HG03558 (cell line): ENCODE results near the gene CXCL14.
"Not testable (repeated sequence)": the region's sequence is repeated elsewhere in the genome, so short reads cannot be mapped to it uniquely, and the experiment has no call there.

Experiments
- ATAC-seq: cut with Tn5 transposase; IDR thresholded peaks from one replicate; pipeline ENCODE4 v1.9.1; 2021; ENCODE audit warnings: moderate number of reproducible peaks; ENCODE audit not compliant: unreplicated experiment; ENCODE audit errors: extremely low read depth

CXCL14 gene

DNA sequence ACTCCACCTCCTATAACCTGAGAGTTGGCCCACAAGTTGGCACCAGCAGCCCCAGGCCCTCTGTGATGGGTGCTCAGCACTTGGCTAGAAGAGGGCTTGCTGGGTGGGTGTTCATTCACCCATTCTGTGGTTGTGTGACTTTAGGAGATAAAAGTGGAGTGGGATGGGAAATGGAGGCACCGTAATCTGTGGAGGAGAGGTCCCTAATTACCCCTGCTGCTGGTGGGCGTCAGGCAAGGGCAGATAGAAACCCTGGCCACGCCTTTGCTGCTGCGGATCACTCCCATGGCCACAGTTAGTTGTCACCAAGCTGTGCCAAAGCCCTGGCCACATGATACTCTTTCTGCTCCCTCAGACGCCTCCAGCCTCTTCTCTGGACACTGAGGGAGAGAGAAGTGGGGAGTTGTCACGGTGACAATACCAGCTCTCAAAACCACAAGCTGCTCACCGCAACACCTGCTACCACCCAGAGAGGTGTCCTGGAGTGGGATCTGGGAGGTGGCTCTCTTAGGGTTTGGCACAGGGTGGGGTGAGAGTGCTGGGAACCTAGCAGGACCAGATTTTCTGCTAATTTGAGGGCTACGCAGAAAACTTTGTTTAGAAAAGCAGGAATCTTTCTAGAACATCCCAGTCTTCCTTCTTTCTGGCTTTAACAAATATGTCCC lies 31.1 kb downstream of the CXCL14 start:
- no peak for ATAC-seq

DNA sequence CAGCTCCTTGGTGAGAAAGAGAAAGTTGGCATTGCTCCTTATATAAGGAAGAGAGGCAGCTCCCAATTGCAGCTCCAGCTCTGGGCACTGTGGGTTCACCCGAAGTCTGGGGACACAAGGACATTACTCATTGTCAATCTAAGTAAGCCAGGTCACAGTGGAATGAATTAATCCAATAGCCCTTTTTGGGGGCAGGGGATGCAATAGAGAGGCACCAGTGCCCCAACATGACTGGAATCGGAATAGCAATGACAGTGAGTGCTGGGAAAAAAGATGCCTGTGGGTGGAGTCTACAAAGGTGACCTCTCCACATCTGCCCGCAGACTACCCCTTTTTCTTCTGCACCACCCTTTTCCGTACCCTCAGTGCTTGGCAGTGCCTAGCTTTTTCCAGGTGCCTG lies 31.9 kb downstream of the CXCL14 start:
- ATAC-seq = no peak

DNA sequence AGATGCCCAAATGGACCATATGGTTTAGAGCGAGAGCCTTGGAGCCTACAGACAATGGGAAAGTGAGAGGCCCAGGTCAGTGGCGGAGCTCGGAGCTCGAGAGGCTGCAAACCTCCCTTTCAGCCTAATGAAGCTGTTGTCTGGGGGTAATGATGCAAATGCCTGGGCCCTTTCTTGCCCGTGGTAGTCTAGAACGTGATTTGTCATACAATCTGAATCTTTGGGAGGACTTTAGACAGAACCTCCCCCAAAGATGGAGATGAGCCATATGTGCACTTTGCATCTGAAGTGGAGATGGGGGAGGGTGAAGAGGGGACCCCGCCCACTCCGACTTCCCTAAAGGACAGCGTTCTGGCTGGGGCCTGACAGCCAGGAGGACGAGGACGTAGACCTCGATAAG lies 32.7 kb downstream of the CXCL14 start:
- ATAC-seq = no peak

DNA sequence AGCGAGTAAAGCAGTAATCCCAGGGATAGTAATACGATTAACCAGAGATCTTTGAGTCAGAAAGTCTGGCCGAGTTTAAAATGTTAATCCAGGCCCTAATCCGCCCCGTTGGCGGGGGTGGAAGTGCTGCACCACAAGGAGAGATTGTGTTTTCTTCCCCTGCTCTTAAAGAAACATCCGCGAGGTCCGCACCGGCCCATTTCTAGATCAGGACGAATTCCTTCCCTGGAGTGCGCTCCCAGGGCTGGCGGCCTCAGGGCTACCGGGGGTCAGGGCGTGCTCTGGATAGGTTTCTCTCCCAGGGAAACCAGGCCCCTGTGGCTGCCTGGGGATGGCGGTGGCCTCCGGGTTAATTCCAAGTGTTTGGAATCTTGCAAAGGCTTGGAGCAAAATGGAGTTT lies 33.7 kb downstream of the CXCL14 start:
- no peak for ATAC-seq

DNA sequence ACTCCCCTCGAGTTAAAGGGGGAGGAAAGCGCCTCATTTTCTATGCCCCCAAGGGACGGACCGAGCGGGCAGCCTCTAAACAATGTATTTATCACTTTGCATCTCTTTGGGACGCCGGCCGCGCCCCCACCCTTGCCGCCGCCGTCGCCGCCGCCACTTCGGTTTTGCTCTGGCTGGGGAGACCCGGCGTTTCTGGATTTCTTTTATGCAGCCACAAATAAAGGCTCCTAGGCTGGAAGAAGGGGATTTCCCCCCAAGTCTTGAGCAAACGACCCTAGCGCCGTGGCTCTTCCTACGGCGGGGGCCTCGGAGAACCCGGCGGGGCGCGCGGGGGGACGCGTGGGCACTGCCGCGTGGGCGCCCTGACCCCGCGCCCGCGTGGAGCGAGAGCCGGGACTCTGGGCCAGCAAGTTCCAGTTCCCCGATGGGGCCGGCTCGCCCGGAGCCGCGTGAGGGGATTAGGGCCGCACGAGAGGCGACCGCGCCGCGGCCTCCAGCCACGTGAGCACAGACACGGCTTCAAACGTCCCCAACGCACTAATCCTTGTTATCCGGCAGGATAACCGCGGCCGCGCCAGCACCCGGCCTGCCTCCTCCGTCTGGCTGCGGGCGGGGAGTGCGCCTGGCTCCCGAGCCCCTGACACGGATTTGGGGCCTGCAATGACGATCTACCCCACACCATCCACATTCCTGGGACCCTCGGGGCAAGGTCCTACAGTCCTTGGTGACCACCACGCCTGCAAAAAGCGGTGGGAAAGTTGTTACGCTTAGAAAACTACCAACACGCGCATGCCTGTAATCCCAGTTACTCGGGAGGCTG lies 35.1 kb downstream of the CXCL14 start:
- ATAC-seq = no peak

DNA sequence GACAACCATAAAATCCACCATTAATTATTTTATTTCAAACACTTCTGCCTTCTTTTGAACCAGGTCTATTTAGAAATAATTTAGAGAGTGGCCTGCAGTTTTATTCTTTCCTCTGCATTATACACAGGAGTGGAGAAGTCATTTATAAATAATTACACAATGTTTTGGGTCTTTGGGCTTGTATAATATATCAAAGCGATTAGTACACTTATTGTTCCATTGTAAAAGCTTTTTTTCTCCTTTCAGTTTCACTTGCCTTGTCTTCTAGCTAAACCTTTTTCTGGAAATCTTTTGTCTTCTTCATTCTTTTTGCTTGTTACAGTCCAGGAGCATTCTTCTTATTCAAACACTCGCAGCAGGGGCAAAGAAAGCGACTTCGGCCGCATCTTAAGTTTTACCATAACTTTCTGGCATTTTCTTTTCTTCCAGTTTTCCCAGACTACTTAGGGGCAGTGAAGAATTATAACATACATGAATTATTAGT lies 35.7 kb downstream of the CXCL14 start:
- no peak for ATAC-seq

DNA sequence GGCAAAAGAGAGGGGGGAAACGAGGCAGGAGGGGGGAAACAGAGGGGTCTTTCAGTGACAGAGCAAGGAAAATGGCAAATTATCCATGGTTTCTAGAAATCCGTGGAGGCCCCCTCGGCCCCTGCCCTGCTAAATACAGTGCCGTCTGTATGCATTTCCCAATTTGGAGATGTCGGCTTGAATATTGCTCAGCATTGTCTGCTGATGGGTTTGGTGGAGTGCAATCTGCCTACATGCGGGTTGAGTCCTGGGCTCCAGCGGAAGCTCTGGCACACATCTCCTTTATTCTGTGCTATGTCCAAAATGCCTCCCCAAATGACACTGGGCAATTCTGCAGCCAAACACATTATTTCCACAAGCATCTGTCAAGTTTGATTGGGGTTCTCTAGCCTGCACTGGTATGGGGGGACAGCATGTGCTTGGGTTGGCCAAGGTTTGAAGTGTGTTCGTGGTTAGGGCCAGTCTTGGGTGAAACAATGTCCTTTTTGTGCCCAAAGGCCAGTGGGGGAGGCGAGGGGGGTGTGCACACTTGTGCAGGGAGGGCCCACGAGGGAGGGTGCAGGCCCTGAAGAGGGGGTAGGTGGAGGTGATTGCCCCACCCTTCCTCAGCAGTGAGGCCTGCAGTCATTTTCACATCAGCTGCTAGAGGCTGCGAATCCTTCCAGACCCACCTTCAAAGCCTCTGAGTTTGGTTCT lies 36.8 kb downstream of the CXCL14 start:
- no peak for ATAC-seq

DNA sequence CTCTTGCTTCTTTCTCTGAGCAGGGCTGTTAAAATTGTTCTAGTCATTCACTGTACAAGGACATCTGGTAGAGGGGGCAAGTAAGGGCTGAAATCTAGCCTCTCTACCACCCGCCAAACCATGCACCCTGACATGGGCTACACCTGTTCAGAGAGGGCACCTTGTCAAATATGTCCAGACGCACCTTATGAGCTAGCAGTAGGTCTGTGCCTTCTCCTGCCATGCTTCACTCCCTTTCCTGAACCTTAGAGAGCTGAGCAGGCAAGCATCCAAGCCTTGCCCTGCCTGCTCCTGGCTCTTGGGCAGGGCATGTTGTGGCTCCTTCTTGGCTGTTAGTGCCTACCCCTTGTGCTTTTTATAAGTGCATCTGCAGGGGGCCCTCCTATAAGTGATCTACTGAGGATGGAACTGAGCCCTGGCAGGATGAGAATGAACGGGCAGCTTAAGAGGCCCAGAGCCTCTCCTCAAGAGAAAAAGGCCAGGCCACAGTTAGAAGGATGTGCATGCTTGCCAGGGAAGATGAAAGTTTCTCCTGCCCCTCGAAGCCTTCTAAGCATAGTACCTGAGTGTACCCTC lies 39.3 kb downstream of the CXCL14 start:
- ATAC-seq = no peak

DNA sequence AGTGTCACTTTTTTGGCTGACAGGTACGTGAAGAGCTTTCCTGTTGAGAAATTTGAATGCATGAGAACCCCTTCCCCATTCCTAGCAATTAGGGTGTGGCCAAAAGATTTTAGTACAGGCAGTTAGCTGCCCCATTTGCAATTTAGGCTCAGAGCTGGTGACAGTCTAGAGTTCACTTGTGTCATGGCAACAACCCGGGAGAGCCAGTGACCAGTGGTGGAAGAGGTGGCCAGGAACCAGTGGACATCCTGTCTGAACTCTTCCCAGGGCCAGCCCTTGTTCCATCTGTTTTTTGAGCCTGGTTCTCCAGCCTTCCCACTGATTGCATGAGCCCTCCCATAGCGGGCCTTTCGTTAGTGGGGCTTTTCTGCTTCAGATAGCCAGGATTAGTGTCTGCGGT lies 40.5 kb downstream of the CXCL14 start:
- ATAC-seq = no peak

DNA sequence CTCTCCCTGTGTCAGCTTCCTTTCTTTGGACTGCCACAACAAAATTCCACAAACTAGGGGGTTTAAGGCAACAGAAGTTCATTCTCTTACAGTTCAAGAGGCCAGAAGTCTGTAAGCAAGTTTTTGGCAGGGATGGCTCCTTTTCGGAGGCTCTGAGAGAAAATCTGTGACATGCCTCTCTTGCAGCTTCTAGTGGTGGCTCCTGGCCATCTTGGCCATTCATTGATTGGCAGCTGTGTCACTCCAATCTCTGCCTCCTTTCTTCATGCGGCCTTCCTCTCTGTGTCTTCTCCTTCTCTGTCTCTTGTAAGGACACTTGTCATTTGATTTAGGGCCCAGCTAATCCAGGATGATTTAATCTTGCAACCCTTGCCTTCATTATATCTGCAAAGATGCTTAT lies 41.0 kb downstream of the CXCL14 start:
- no peak for ATAC-seq

DNA sequence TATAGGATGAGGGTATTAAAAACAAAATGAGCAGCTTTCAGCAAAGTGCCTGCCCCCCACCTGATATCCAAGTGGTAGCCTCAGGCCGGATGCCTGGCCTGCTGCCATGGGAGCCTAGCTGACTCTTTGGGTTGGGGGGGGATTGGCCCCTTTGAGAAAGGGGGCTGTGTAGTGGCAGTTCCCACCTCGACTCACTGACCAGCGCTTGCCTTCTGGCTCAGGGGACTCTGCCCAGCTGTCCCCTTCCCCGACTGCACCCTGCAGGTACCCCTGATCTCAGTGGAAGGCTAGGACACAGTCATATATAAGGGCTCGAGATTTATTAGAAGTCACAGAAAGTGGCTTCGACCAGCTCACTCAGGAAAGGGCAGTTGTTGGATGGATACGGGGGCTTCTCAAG lies 41.5 kb downstream of the CXCL14 start:
- no peak for ATAC-seq

DNA sequence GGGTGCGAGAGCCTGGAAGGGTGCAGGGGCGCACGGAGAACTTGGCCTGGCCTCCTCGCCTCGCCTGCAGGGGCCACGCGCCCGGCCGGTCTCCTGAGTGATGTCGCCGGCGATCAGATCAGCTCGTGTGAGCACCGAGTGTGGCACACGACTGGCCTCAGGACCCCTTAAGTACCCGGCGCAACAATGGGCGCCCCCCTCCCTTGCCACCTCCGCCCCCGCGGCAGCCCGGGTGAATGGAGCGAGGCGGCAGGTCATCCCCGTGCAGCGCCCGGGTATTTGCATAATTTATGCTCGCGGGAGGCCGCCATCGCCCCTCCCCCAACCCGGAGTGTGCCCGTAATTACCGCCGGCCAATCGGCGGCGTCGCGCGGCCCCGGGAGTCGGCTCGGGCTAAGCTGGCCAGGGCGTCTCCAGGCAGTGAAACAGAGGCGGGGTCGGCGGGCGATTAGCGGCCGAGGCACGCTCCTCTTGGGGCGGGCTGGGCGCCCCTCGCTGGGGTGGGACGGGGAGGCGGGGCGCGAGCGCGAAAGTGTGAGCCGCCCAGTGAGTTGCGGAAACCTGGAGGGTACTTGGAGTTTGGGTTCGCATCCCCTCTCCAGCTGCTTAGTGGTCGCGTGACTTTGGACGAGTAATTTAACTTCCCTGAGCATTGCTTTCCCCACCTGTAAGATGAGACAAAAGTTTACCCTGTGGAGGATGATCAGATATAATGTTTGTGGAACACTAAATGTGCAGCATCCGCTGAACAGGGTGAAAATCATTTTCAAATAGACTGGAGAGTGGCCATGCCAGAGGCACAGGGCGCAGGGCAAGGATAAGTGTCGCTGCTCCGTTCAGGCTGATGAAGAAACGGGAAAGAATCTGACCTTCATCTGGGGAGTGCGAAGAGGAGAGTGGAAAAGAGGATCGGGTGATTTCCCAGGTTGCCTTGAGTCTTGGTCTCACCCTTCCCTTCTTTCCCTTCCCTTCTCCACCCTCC lies 42.7 kb downstream of the CXCL14 start, which contains the start of gene NEUROG1:
Gene NEUROG1, minus strand, starts transcription at position 145 of the 982 bp plus-strand sequence. CDS start 274 bp downstream, outside the sequence.
- no peak for ATAC-seq

DNA sequence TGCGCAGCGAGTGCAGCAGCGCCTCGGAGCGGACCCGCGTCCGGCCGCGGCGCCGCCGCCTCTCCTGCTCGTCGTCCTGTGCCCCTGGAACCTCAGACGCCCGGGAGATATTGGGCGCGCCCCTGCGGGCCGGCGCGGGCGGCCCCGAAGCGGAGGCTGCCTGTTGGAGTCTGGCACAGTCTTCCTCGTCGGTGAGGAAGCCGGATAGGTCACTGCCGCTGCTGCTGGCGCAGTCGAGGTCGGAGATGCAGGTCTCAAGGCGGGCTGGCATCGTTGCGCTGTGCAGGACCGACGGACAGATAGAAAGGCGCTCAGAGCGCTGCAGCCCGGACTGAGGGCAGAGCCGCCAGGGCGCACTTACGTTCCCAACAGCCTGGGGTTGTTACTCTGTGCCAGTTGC lies 43.4 kb downstream of the CXCL14 start:
- no peak for ATAC-seq

DNA sequence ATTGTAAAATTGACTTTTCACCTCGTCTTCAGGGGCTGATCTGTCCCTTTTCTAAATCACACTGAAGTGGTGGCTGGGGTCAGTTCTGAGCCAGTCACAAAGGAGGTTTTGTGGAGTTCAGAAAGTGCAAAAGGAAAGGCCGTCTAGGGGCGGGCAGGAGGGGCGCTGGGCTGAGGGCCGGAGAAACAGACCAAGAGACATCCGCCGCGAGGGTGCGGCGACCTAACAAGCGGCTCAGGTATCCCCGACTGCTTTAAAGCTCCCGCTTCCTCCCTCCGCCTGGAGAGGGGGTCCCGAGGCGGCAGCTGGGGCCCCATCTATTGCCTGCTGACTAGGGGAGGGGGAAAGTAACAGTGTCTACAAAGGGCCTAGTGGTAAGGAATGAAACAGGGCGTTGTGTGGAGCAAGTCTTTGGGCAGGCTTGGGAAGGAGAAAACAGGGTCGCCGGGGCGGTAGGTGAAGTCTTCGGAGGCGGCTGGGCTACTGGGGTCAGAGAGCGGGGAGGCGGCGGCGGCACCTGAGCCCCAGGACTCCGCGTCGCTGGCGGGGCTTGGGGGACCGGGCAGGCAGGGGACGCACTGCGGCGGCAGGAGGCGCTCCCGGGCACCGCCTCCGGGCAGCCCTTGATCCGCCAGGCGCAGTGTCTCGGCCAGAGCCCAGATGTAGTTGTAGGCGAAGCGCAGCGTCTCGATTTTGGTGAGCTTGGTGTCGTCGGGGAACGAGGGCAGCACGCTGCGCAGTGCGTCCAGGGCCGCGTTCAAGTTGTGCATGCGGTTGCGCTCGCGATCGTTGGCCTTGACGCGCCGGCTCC lies 44.0 kb downstream of the CXCL14 start:
- no peak for ATAC-seq

DNA sequence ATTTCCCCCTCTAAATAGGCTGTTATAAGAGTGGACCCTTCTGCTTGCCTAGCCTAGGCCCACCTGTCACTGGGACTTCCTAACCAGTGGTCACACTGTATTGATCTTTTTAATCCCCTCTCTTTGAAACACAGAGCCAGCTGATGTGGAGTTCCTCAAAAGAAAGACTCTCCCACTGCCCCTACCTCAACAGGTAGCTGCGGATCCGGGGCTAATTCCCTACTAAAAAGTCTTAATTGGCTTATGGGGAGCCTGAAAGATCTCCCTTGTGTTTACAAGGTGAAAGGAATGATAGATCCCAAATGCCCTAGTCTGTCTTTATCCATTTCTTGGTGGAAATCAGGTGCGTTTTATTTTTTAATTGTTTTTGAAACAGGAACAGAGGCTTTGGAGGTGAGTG lies 45.0 kb downstream of the CXCL14 start:
- ATAC-seq = no peak

DNA sequence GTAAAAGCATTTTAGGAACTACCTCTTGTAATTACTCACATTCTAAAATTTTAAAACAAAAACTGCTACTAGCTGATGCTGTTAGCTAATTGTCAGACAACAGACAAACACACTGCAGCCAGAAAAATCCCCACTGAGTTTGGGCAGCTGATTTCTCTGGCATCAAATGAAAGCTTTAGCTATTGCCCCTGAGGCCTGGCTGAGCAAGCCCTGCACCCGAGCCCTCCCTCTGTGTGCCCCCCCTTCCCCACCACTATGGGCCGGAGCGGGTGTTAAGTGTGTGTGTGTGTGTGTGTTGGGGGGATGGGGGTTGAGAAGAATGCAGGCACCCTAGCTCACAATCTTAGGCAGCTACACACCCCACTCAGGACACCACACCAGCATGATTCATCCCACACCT lies 45.5 kb downstream of the CXCL14 start:
- no peak for ATAC-seq

DNA sequence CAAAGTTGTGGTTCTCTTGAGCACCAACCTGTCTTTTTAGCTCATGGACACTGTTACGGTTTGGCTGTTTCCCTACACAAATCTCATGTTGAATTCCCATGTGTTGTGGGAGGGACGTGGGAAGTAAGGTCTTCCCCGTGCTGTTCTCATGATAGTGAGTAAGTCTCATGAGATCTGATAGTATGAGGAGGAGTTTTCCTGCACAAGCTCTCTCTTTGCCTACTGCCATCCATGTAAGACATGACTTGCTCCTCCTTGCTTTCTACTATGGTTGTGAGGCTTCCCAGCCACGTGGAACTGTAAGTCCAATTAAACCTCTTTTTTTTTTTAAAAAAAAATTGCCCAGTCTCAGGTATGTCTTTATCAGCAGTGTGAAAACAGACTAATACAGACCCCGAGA lies 49.2 kb downstream of the CXCL14 start:
- ATAC-seq = not testable (repeated sequence)

DNA sequence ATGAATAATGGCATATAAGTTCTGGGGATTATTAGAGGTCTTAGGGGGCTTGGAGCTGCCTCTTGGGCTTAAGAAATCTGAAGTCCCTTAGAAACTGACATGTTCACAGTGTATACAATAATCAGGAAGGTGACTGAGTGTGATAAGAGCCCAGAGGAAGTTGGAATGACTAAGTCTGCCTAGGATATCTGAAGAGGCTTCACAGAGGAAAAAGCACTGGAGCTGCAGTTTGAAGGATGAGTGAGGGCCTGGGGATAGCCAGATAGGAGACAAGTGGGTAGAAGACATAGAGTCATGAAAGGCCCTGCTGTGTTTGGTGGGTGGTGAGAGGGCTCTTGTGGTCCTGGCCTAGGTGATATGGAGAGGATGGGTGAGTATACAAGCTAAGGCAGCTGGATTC lies 51.9 kb downstream of the CXCL14 start:
- no peak for ATAC-seq

DNA sequence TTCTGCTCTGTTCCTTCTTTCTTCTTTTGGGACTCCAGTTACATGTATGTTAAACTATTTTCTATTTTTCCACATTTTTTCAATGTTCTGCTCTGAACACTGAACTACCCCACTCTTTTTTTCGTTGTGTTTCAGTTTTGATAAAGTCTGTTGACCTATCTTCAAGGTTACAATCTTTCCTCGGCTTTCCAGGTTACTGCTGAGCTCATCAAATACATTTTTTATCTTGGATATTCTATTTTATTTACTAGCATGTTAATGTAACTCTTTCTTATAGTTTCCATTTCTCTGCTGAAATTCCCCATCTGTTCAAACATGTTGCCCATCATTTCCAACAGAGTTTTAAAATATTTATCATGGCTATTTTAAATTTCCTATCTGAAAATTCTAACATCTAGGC lies 56.8 kb downstream of the CXCL14 start:
- ATAC-seq = no peak
